Measurements from ENCODE around the gene ZBTB43.

DNA sequence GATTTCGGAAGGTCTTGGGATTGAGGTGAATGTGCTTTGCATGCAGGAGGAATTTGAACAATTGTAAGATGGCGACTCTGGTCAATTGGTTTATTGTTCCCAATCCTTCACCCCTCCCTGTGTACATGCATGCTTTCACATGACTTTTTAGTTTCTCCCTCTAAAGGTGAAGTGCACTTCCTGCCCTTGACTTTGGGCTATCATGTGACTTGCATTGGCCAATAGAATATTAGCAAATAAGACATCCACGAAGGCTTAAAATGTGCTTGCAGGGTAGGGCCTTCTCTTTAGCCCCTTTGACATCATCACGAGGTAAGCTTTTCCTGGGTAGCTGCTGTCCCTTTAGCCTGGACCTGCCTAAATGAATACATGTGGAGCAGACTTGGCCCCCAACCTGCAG is 8.1 kb upstream of the ZBTB43 start:
- TF ChIP-seq EZH2 (IDR thresholded peaks at IDR 0.05) (no peak), POLR2AphosphoS5 (IDR thresholded peaks at IDR 0.05; ENCODE audit: borderline replicate concordance, low read depth, low read length) (no peak)
